GM19240 (cell line): ENCODE results near the gene RALGAPB.
"Not testable (repeated sequence)": the region's sequence is repeated elsewhere in the genome, so short reads cannot be mapped to it uniquely, and the experiment has no call there.

ENCODE experiments used
- DNase-seq: peaks from one replicate; pipeline ENCODE4 v3.0.0; 2011; ENCODE audit warnings: low spot score; ENCODE audit not compliant: insufficient read length

Gene RALGAPB

DNA sequence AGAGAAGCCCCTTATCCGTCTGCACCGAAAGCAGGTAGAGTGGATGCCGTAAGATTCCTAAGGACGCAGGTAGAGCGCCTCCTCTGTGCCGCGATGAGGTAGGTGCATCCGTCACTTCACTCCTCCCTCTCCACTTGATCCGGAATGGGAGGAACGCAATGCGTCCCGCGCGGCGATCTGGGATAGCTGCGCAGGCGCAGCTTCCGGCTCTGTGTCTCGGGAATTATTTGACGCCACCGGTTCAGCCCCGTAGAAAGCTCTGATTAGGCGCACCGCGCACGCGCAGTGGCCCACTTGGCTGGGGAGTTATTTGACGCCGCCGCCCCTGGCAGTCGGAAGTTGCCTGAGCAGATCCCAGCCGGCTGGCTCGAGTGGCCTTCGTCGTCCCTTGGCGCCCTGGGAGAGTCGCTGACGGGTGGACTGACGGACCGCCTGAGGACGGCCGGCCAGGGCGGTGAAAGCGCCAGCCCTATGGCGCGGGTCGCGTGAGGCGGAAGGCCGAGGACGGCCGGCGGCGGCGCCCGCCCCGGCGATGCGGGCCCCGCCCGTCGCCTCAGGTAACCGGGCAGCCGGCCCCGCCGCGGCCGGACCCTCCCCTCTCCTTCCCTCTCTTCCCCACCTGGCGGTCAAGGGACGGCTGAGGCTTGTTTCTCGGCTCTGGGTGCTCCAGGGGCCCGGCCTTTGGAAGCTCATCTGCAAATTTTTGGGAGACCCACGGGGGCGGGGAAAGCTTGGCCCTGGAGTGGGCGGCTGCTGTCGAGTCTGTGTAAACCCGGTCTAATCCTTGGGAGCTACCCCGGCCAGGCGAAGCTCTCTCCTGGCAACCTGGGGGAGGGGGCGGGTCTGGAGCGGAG is at the start of gene RALGAPB:
Gene RALGAPB (plus strand): TSS at position 331 of the 854 bp plus-strand sequence. CDS start 15,590 bp downstream, outside the sequence.
- peak; percentile 83 for DNase-seq

DNA sequence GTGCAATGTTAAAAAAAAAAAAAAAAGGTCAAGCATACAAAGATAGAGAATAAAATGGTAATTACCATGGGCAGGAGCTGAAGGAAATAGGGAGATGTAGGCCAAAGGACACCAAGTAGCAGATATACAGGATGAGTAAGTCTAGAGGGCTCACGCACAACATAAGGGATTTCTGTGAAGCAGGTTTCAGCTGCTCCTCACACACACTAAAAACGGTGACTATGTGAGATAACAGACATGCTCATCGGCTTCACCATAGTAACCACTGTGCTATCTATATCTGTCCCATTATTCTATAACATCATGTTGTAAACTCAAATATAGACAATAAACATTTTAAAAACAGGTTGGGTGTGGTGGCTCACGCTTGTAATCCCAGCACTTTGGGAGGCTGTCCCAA is 49.1 kb upstream of the RALGAPB start:
- DNase-seq = no peak

DNA sequence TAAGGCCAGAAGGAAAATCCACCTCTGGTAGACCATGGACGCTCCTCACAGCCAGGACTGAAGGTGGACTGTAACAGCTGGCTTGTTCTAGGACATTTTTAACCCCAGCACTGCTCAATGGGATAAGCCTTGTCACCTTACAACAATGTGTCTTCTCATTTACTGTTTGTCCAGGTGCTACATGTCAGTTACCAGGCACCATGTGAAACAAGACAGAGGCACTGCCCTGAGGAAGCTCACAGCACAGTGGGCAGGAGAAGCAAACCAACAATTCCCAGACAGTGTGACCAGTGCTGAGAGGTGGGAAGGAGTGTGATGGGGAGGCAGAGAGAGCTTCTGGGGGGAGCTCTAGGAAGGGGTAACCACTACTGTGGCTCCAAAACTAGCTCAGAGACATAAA is 48.2 kb upstream of the RALGAPB start:
- no peak for DNase-seq

GRCh38 chr20:38426006-38426897 is 46.4 kb upstream of the RALGAPB start:
- no peak for DNase-seq

GRCh38 chr20:38427655-38428023 is 45.0 kb upstream of the RALGAPB start:
- DNase-seq = no peak

- DNase-seq = no peak
Measured at GRCh38 chr20:38428800-38429199, 43.8 kb upstream of the RALGAPB start.

DNA sequence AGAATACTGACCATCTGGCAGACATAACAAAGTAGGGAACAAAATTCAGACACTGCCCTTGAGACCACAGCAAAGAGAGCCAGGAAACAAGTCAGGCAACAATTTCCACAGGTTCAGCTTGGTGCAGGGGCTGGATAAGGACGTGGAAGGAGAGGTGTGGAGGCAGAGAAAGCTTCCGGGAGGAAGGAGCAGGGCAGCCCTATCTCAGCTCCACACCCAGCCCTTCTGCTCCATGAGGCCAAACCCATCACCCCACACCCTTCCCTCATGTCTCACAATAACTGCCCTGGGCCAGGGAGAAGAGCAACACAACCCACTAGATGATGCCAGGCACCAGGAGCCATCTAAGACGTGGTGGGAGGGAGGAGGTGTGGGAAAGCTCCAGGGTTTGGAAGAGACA is 43.3 kb upstream of the RALGAPB start:
- DNase-seq = no peak

DNA sequence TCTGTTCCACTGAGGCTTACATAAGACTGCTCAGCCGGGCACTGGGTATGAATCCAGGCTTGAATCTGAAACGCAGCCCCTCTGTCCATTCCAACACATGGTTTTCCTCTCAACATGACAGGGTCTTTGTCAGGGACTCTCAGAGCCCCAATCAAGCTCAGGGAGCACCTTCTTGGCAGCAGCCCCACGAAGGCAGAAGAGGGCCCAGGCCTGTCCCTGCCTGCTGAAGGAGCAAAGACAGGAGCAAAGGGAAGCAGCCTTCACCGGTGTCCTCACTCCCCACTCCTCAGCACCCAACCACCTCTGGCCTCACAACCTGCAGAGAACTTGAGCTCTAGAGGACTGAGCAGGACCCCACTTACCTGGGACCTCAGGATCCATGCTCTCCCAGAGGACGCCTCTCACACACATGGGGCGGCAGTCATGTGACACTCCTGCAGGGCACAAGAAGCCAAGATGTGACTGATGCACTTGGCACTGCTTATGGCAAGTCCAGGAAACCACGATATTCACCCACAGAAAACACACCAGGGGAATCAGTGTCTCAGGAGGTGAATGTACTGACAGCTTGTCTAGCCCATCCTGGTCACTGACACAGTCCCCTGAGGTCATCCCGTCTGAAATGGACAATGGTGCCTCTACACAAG is 41.8 kb upstream of the RALGAPB start:
- no peak for DNase-seq

GRCh38 chr20:38432292-38432691 is 40.4 kb upstream of the RALGAPB start:
- DNase-seq = no peak

DNA sequence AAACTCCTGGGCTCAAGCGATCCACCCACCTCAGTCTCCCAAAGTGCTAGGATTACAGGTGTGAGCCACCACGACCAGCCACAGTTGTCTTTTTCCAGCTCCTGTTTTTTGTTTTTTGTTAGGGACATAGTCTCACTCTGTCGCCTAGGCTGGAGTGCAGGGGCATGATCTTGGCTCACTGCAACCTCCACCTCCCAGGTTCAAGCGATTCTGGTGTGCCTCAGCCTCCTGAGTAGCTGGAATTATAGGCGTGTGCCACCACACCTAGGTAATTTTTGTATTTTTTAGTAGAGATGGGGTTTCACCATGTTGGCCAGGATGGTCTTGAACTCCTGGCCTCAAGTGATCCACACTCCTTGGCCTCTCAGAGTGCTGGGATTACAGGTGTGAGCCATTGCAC is 39.8 kb upstream of the RALGAPB start:
- DNase-seq = not testable (repeated sequence)

DNA sequence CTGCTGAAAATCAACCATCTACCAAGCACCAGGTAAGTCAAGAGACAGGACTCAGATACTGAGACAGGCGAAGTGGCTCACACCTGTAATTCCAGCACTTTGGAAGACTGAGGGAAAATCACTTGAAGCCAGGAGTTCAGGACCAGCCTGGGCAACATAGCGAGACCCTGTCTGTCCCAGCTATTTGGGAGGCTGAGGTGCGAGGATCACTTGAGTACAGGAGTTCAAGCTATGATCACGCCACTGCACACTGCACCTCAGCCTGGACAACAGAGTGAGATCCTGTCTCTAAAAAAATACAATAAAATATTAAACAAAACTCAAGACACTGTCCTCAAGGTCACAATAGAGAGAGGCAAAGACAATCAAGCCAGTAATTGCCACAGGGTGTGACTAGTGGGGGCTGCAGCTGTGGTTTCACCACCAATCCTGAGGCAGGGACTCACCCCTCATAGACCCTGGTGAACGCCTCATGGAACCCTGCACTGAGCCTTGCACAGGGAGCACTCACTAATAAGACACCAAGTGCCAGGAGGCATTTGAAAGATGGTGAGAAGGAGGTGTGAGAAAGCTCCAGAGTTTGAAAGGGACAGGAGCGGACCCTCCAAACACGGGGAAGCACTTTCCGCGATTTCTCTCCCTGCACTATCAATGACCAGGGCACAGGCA is 39.2 kb upstream of the RALGAPB start:
- DNase-seq = no peak

GRCh38 chr20:38434301-38434741 is 38.3 kb upstream of the RALGAPB start:
- DNase-seq = no peak

- DNase-seq = peak; percentile 69
Measured at GRCh38 chr20:38434770-38435554, 37.7 kb upstream of the RALGAPB start, which contains the start of gene SNHG17. Gene SNHG17, minus strand, starts transcription at chr20:38435328.

- no peak for DNase-seq
Measured at GRCh38 chr20:38435555-38435939, 37.1 kb upstream of the RALGAPB start.

GRCh38 chr20:38437796-38438195 is 34.8 kb upstream of the RALGAPB start:
- DNase-seq = no peak

- not testable (repeated sequence) for DNase-seq
Measured at GRCh38 chr20:38441110-38441509, 31.5 kb upstream of the RALGAPB start.

DNA sequence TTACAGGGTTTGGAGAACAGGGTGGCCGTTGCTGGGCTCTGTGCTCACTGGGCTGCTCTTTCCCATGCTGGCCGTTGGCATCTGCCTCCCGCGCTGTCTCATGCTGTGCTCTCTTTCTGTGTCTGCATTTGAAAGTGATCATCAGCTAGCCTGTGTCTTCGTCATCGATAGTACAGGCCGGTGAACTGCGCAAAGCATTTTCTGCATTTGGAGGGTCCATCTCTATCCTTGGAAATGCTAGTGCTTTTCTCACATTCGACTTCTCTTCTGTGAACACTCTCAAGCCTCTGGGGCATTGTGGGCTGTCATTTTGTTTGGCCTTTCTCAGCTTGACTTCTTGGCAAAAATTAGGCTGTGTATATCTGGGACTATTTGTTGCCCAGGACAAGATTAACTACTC is 30.7 kb upstream of the RALGAPB start:
- DNase-seq = no peak

GRCh38 chr20:38445381-38445796 is 27.3 kb upstream of the RALGAPB start:
- no peak for DNase-seq

GRCh38 chr20:38445901-38446425 is 26.7 kb upstream of the RALGAPB start:
- DNase-seq = no peak
